ENCODE measurements around the gene AKT2.

Gene AKT2

DNA sequence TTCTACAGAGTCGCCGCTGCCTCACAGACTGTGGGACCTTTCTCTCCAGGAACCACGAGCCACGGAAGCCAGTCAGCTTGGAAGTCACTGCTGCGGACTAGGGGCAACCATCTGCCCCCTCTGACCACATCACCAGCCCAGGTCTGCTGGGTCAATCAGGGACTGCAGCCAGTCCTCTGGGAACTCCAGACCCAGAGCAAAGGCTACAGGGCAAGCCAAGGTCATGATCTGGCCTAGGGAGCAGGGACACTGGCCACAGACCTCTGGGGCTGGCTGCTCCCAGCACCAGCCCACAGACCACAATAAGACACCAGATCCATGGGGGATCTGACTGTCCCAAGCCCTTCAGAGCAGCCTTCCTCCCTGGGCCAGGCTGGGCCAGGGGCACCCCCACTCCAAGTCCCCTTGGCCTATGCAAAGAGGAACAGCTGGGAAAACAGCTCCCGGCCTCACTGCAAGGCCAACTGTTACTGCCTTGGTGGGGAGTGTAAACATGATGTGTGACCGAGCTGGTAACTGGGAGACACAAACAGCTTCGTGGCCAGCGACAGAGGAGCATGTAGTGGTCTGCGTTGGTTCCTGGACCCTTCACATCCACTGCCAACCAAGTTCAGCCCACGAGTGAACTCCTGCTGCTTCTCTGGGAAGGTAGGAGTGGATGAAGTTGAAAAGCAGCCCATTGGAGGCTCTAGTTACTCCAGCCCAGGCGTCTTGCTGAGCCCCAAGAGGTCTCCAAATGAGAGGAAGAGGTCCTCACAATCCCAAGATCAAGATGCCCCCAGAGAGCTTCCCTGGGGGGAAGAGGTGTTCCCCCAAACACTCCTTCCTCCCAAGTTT lies 1.5 kb downstream of the AKT2 start:
- TF ChIP-seq GATA3 (IDR thresholded peaks at IDR 0.05; ENCODE audit: low read depth, low read length) (no peak), GATA2 (IDR thresholded peaks at IDR 0.05; ENCODE audit: low read depth, low read length) (no peak)

DNA sequence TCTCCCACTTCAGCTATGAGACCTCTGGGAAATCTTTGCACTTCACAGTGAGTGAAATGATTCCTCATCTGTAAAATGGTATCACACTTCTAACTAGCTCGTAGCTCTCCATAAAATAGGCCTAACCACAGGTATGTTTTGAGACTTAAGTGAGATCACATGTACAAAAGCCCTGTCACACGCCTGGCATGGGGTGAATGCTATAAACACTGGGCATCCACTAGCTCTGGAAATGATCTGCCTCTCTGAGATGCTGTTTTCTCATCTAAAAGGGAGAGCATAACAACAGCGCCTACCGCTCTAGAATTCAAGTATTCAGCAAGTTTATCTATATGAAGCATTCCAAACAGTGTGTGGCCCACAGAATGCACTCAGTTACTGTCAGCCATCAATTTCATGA lies 2.2 kb downstream of the AKT2 start:
- TF ChIP-seq GATA2 (IDR thresholded peaks at IDR 0.05; ENCODE audit: low read depth, low read length) = no peak

DNA sequence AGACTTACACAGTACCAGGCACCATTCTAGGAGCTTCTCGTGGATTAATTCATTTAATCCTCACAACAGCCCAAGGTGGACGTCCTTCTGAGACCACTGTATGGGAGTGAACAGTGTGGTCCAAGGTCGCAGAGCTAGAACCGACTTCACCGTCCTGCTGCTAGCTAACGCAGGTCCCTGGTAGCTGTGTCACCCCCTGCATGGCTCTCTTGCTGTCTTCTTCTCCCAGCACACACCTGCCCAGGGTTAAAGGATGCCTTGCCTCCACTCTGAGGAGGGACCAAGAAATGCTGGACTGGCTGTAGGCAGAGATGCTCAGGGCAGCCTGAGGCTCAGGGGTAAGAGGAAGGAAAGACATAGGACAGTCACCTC lies 3.0 kb downstream of the AKT2 start:
- no peak for TF ChIP-seq GATA2 (IDR thresholded peaks at IDR 0.05; ENCODE audit: low read depth, low read length)
- no peak for TF ChIP-seq GATA3 (IDR thresholded peaks at IDR 0.05; ENCODE audit: low read depth, low read length)

DNA sequence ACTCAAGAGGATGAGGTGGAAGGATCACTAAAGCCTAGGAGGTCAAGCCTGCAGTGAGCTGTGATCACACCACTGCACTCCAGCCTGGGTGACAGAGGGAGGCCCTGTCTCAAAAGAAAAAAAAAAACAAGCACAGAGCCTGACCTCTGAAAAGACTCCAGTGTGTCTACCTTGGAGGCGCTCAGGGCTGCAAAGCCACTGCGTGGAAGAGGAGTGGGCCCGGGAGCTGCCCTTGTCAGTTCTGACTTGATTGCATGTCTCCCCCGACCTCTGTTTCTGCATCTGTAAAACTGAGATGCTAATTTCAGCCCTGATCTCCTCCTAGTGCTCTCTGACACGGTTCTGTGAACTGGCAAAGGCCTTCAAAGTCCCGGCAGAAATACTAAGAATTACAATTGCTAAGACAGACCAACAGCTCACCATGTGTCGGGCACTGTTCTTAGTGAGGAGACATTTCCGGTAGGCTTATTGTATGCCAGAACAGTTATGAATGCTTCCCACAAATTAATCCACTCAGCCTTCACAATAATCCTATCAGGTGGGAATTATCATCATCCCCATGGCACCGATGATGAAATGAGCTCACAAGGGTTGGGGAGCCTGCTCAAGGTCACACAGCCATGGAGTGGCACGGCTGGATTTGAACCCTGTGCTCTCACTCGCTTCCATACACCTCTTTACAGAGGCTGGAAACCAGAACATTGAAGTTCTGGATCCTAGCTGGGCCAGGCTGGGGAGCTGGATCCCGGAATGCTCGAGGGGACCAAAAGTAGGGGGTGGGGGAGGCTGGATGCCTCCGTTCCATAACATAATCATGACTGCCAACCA lies 3.5 kb downstream of the AKT2 start:
- no peak for TF ChIP-seq GATA2 (IDR thresholded peaks at IDR 0.05; ENCODE audit: low read depth, low read length)
- TF ChIP-seq GATA3 (IDR thresholded peaks at IDR 0.05; ENCODE audit: low read depth, low read length) = no peak

DNA sequence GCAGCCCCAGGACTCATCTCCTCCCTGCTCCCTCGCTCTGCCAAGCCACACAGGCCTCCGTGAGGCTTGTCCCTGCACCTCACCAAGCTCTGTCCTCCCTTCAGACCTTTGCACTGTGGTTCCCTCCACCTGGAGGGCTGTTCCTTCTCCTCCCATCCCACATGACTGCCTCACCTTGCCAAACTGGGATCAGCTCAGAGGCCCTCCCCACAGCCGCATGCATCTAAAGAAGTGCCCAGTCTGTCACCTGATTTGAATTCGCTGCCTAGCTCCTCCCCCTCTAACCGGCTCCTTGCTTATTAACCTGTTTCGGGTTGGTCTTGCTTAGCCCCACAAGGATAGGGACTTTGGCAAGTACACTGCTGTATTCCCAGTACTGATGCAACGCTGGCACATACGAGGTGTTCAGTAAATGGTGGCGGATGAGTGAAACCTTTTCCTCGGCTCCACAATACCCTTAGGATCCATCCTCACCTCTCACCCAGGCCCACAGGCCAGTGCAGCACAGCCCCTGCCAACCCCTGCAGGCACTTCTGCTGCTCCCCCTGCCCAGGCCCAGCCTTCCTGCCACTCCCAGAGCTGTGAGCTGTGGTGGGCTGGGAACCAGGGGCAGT lies 4.4 kb downstream of the AKT2 start:
- no peak for TF ChIP-seq GATA3 (IDR thresholded peaks at IDR 0.05; ENCODE audit: low read depth, low read length)
- TF ChIP-seq GATA2 (IDR thresholded peaks at IDR 0.05; ENCODE audit: low read depth, low read length) = no peak

DNA sequence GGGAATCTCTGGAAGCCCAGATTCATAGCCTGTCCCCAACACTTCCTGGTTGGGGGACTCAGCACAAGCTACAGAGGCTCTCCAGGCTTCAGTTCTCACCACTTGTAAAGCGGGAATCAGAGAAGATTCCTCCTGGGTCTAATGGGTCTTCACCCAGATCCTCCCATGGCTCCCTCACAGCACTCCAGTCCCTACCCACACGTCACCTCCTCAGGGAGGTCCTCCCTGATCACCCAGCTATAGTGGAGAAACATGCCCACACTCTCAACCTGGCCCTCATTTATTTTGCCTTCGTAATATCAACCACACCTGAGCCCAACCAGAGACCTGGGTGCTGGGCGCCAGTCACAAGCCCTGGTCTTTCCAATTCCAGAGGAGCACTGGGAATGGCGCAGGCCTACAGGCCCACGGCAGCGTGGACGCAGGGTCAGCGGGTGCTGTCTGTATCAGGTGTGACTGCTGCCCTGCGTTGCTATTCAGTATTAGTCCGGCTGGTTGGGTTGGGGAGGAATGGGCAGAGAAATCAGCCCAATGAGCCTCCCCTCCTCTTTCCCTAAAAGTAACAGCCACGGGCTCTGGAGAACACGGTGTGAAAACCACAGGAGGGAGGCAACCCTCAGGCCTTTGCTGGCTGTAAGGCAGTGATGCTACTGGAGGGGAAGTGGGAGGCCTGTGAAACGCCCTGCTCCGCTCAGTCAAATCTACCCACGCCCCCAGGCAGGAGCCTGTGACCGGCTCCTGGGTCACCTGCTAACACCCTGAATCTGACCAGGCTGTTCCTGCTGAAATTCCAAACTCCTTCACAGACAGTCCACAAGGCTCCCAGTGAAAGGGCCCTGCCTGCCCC lies 5.2 kb downstream of the AKT2 start:
- TF ChIP-seq GATA3 (IDR thresholded peaks at IDR 0.05; ENCODE audit: low read depth, low read length) (no peak), GATA2 (IDR thresholded peaks at IDR 0.05; ENCODE audit: low read depth, low read length) (no peak)

DNA sequence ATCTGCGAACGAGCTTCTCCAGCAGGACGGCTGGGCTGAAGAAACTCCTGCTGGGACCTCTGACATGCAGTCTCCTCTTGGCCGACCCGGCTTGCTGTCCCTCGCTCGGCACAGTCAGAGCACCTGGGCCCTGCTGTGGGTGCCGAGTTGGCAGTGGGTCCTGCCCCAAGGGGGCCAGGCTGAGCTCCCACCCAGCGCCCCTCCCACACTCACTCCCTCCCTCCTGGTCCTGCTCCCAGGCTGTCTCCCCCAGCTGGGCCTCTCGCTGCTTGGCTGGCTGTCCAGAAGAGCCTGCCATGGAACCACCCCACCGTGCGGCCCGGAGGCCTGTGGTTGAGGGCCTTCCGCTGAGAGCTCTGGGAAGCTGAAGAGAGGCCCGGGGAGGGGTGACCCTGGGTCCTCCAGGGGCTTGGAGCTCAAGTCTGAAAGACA lies 6.0 kb downstream of the AKT2 start:
- TF ChIP-seq GATA3 (IDR thresholded peaks at IDR 0.05; ENCODE audit: low read depth, low read length) = no peak
- TF ChIP-seq GATA2 (IDR thresholded peaks at IDR 0.05; ENCODE audit: low read depth, low read length) = no peak

DNA sequence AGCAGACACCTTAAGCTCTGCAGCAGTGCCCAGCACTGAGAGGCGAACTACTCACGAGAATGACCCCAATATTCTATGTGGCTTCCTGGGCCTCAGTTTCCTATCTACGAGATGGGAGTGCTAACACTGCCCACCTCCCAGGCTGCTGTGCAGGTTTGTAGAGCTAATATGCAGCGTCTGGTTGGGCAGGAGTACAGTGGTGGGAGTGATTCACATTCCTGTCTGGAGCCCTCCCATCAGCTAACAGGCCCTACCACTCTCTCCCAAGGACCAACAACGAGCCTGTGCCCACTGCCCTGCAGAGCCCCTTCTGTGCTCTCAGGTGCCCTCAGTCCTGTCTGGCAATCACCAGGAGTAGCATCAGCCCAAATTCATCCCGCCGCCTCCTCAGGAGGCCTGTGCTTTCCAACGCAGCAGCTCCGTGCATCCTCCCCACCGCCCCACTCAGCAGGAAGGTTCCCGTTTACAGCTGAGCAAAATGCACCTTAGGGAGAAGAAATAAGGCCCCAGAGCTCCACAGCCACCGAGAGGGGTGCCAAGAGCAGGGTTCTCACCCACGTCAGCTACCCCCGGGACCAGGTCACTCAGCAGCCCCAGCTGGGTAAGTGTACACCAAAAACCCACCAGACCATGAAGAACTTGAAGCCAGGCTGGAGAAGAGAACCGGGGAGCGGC lies 6.6 kb downstream of the AKT2 start:
- TF ChIP-seq GATA3 (IDR thresholded peaks at IDR 0.05; ENCODE audit: low read depth, low read length) (no peak), GATA2 (IDR thresholded peaks at IDR 0.05; ENCODE audit: low read depth, low read length) (no peak)

DNA sequence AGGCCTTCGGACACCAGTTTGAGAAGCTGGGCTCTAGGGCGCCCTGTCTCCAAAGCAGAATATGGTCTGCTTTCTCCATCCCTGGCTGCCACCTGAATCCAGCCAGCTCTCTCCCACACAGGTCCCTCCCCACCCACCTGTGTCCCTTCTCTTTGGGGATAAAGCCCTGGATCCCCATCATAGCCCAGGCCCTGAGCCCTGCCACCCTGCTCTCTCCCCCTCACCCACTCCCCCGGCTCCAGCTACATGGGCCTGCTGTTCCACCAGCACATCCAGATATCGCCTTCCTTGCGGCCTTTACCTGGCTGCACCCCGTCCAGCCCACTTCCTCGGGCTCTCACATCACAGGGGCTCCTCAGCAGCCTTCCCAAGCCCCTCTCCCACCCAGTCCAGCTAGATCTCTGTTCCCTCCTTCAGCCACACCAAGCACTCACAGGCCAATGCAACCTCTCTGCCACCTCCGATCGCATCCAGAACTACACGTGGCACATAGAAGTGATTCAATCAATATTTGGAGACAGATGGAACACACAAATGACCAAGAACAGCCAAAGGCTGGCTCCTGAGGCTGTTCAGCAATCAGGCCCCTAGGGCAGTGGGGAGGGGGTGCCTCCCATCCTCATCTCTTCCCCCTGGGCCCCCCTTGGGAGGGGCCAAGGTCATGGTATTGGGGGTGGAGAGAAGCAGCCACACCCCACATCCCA lies 7.6 kb downstream of the AKT2 start:
- no peak for TF ChIP-seq GATA3 (IDR thresholded peaks at IDR 0.05; ENCODE audit: low read depth, low read length)
- TF ChIP-seq GATA2 (IDR thresholded peaks at IDR 0.05; ENCODE audit: low read depth, low read length) = no peak

DNA sequence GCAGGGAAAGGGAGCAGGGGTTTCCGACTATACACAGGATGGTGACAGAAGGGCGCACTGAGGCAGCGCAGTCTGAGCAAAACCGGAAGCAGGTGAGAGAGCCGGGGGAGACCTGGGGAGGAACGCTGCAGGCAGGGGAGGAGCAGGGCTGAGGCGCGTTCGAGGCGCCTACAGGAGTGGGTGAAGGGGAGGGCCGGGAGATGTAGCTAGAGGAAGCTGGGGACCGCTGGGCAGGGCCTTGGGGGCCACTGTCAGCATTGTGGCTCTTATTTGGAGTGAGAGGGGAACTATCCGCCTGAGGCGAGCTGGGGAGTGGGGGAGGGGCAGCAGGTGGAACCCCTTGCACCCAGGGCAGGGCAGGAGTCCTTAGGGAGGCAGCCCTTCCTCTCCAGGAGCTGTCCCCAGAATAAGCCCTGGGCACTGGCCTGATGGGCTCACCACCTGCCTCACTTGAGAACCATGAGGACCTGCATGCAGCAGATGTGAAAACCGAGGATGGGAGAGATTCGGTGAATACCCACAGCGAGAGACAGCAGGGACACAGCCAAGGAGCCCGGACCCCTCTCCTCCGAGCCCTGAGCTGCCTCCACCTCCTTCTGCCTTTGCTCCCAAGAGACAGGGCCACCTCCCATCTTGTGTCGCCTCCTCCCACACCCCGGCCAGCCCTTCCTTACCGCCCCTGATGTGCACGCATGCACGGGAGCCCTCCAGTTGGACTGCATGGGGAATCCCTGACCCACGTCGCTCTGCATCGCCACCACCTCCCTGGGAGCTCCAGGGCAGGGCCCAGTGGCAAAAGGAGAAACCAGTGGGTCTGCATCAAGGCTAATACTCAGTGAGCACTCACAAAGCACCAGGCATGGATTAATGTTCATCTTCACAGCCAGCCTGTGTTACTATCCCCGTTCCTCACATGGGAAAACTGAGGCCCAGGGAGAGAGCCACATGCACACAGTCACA lies 10.3 kb downstream of the AKT2 start:
- no peak for TF ChIP-seq GATA2 (IDR thresholded peaks at IDR 0.05; ENCODE audit: low read depth, low read length)

DNA sequence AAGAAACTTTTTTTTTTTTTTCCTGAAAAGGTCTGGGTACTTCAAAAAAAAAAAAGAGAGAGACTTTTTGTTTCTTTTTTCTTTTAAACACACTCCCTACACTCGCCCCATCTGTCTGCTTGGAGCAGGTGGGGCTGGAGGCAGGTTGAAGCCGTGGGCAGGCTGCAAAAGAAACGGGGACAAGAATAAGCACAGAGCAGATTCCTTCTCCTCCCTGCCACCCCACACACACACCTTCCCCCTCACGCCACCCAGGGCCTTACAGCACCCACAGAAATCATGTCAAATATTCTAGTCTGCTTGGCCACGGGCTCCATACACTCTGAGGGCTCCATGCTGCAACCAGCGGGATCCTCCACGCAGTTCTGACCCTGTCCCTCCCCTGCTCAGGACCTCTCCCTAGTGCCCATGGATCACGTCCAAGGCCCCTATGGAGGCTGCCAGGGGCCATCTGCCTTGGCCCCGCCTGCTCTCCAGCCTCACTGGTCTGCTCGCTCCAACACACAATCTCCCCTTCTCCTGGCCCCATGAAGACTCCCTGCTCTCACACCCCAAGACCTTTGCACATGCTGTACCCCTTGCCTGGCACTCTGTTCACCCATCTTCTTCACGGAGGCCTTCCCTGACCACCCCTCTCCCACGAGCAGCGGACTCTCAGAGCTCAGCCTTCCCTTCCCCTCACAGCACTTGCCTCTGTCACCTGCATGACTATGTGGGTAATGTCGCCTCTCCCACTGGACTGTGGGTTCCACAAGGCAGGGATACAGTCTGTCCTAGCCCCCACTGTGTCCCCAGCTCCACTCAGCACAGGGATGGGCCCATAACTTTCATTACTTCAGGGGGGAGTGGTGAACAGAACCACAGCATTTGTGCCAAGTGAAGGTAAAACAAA lies 11.4 kb downstream of the AKT2 start:
- TF ChIP-seq GATA2 (IDR thresholded peaks at IDR 0.05; ENCODE audit: low read depth, low read length) (no peak), GATA3 (IDR thresholded peaks at IDR 0.05; ENCODE audit: low read depth, low read length) (no peak)

All from SH-SY5Y (cell line).